Measurements from ENCODE around the gene SNX3. TPM values are rescaled to one million over a fixed set of nuclear protein-coding genes. Genes with fewer than 3 reads are reported as not detected.

SNX3 gene
- total RNA-seq, 2 experiments from 2014 or later = 39.8 to 40.8 TPM

DNA sequence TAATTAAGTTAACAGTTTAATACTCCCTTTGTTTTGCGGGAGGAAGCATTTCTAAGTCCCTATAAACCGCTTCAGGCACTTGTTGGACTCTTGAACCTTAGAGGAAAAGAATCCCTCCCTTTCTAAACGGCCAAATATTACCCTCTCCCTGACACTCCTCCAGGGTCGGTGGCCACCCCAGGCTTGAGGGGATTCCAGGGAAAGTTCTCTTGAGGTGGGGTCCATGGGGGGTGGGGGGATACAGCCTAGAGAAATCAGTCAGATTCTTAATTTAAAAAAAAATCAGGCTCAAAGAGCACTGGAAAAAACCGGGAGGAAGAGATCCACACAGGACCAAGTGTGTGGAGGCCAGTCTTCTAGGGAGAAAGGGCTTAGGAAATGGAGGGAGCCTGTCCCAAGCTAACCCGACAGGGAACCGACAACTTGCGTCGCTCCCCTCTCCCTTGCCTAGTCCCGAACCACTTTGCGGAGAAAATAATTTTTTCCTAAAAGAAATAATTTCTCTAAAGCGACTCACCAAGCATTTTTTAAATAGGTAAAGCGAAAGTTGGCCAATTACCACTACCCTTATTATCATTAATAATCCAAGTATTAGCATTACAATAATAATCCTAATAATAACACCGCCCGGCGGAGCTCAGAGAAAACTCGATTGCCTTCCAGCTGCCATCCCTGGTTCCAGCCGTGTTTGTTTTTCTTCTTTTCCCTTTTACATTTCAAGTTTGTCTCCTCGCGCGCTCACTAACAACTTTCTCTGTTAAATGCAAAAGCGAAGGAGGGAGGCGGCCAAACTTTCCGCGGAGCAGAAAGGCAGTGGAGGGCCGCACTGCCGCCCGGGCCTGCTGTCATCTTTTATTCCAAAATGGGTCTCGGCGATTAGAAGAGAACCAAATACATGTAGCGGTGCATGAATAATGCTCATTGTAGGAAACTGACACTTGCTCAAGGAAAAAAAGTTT lies 90.2 kb downstream of the SNX3 start:
- H3K4me1 Mint-ChIP-seq (ENCODE audit: low read depth) = peaks cover 49% of the 10 kb centered on the region
- H3K9me3 ChIP-seq (ENCODE audit: control insufficient read depth in 1 of 2, insufficient read depth in 1 of 2, low read length in 2 of 2) = peaks cover 0 to 63% of the 10 kb centered on the region in 2 experiments
- peak overlapping the region; percentile 45 for H3K4me3 Mint-ChIP-seq
- CTCF ChIA-PET = interaction anchor here (0.6 kb wide), 1 partner anchor 819 kb away, joined by 3 read pairs; no protein-coding TSS in a partner anchor
- no peaks in the 10 kb centered on the region for H3K36me3 Mint-ChIP-seq (ENCODE audit: low read depth)
- H3K4me1 ChIP-seq (ENCODE audit: insufficient read depth, low read length) = peaks cover 64% of the 10 kb centered on the region
- peaks cover 83 to 98% of the 10 kb centered on the region in 2 experiments for H3K27me3 ChIP-seq (ENCODE audit: control insufficient read depth in 1 of 2, insufficient read depth in 2 of 2, low read length in 2 of 2)
- H3K27ac ChIP-seq (ENCODE audit: low read depth in 1 of 2, low read length in 2 of 2) = no peak overlapping the region
- peaks cover 94% of the 10 kb centered on the region for H3K27me3 Mint-ChIP-seq
- intact Hi-C loops (cut with DNase I, micrococcal nuclease) = no loop called here
- DNase-seq (no peak), ATAC-seq (ENCODE audit: poor library complexity) (no peak)
- H3K4me3 ChIP-seq (ENCODE audit: low read length) = no peak overlapping the region
- POLR2A ChIA-PET = interaction anchor here (0.6 kb wide), 1 partner anchor 50 kb away, joined by 3 read pairs; no protein-coding TSS in a partner anchor
- H3K27ac Mint-ChIP-seq = no peak overlapping the region
- no peaks in the 10 kb centered on the region for H3K9me3 Mint-ChIP-seq
- H3K36me3 ChIP-seq (ENCODE audit: insufficient read depth, low read length) = no peaks in the 10 kb centered on the region
- TF ChIP-seq, protein P1, sequence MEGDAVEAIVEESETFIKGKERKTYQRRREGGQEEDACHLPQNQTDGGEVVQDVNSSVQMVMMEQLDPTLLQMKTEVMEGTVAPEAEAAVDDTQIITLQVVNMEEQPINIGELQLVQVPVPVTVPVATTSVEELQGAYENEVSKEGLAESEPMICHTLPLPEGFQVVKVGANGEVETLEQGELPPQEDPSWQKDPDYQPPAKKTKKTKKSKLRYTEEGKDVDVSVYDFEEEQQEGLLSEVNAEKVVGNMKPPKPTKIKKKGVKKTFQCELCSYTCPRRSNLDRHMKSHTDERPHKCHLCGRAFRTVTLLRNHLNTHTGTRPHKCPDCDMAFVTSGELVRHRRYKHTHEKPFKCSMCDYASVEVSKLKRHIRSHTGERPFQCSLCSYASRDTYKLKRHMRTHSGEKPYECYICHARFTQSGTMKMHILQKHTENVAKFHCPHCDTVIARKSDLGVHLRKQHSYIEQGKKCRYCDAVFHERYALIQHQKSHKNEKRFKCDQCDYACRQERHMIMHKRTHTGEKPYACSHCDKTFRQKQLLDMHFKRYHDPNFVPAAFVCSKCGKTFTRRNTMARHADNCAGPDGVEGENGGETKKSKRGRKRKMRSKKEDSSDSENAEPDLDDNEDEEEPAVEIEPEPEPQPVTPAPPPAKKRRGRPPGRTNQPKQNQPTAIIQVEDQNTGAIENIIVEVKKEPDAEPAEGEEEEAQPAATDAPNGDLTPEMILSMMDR (IDR thresholded peaks at IDR 0.05) = no peak

DNA sequence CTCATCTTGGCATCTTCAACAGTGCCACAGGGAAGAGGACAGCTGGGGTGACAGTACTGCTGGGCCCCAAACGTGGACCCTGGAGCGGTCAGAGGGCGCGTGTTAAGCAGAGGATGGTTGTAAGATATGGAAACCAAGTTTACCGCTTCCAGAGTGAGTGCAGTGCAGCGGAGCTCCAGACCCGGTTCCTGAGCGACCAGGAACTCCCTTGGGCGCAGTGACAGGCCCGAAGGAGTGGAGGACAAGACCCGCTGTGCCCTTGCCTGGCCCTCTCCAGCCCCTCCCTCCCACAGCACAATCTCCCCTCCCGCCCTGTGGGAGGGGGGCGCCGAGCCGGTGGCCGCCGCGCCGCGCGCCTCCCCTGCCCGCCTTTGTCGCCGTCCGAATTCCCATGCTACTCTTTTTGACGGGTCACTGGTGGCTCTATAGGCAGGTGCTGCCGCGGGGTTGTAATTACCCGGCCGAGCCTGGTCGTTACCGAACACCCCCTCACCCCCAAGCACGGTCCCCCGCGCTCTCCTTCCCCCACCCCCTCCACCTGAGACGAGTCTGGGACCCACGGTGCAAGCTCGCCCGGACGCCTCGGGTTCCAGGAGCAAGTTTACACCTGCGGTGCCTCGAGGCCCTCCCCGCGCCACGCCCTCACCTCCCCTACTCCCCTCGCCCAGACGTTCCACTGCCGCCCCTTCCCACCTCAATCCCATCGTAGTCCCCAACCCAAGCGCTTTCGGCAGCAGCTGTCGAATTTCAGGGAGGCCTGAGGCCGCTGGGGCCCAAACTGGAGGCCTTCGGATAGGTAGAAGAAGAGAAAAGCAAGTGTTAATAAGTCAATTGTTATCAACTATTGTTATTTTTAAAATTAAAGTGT lies 91.1 kb downstream of the SNX3 start:
- no peaks in the 10 kb centered on the region for H3K9me3 Mint-ChIP-seq
- H3K27me3 ChIP-seq (ENCODE audit: control insufficient read depth in 1 of 2, insufficient read depth in 2 of 2, low read length in 2 of 2) = peaks cover 83 to 98% of the 10 kb centered on the region in 2 experiments
- H3K36me3 ChIP-seq (ENCODE audit: insufficient read depth, low read length) = no peaks in the 10 kb centered on the region
- peak overlapping the region; percentile 27 for H3K4me3 ChIP-seq (ENCODE audit: low read length)
- no peak for DNase-seq
- TF ChIP-seq, protein P1 (IDR thresholded peaks at IDR 0.05) = no peak
- H3K27me3 Mint-ChIP-seq = peaks cover 94% of the 10 kb centered on the region
- no peak overlapping the region for H3K27ac Mint-ChIP-seq
- POLR2A ChIA-PET = interaction anchor here (1.3 kb wide), 1 partner anchor 91 kb away, joined by 3 read pairs; the partner anchor contains the start of gene SNX3
- ATAC-seq (ENCODE audit: poor library complexity) = no peak
- CTCF ChIA-PET = interaction anchor here (0.6 kb wide), 2 partner anchors 647 to 818 kb away, joined by 3 read pairs; no protein-coding TSS in a partner anchor
- H3K4me3 Mint-ChIP-seq = peak overlapping the region; percentile 69
- peaks cover 65% of the 10 kb centered on the region for H3K4me1 ChIP-seq (ENCODE audit: insufficient read depth, low read length)
- intact Hi-C loops (cut with DNase I, micrococcal nuclease) = no loop called here
- H3K36me3 Mint-ChIP-seq (ENCODE audit: low read depth) = no peaks in the 10 kb centered on the region
- peaks cover 46% of the 10 kb centered on the region for H3K4me1 Mint-ChIP-seq (ENCODE audit: low read depth)
- peaks cover 0 to 62% of the 10 kb centered on the region in 2 experiments for H3K9me3 ChIP-seq (ENCODE audit: control insufficient read depth in 1 of 2, insufficient read depth in 1 of 2, low read length in 2 of 2)
- no peak overlapping the region for H3K27ac ChIP-seq (ENCODE audit: low read depth in 1 of 2, low read length in 2 of 2)
